ENCODE results near the gene C11orf58. TPM values are rescaled to one million over a fixed set of nuclear protein-coding genes. Genes with fewer than 3 reads are reported as not detected.

C11orf58 gene
- total RNA-seq, 8 experiments from 2014 or later, result 139 to 288 (median 174) TPM

- Histone ChIP-seq H3K27ac (no peak overlapping the region), H3K4me3 (no peak overlapping the region), H3K4me1 (replicated peaks in 1 of 2) (peaks cover 15 to 26% of the 10 kb centered on the region in 2 donors)
- in situ Hi-C loops (cut with MboI; ENCODE audit: low pct_unique_long_range_greater_than_20kb in 2 of 9, low sequenced_read_pairs in 9 of 9, unreplicated experiment in 9 of 9), result no loop called here
- ATAC-seq (replicated peaks in 6 of 8), result peak in 4 of 8 experiments; percentile 20 to 54 (median 48)
- 32 to 84% (median 56%) methylated on average over 1 to 7 of the region's 9 CpGs; no CpG with 5 or more reads in 2 of the 10 experiments for WGBS, 10 experiments
Observed at GRCh38 chr11:16773981-16774935, 35.8 kb downstream of the C11orf58 start.

- Histone ChIP-seq H3K4me1 (replicated peaks in 1 of 2) (peaks cover 15 to 26% of the 10 kb centered on the region in 2 donors), H3K27ac (no peak overlapping the region), H3K4me3 (no peak overlapping the region)
- in situ Hi-C loops (cut with MboI; ENCODE audit: low pct_unique_long_range_greater_than_20kb in 2 of 9, low sequenced_read_pairs in 9 of 9, unreplicated experiment in 9 of 9), result loop anchor here in 3 of 9 experiments (25.0 kb wide), 3 partner anchors 138 to 312 kb away; partner anchors contain the start of gene RPS13 (in 1 of the 3)
- WGBS, 10 experiments, result 40 to 90% (median 56%) methylated on average over 2 to 9 of the region's 11 CpGs; no CpG with 5 or more reads in 3 of the 10 experiments
- peak in 4 of 8 experiments; percentile 29 to 65 (median 49) for ATAC-seq (replicated peaks in 6 of 8)
Observed at GRCh38 chr11:16774936-16775613, 36.6 kb downstream of the C11orf58 start.

- WGBS, 10 experiments, result 46 to 92% (median 82%) methylated on average over 2 to 12 of the region's 16 CpGs; no CpG with 5 or more reads in 2 of the 10 experiments
- in situ Hi-C loops (cut with MboI; ENCODE audit: low pct_unique_long_range_greater_than_20kb in 2 of 9, low sequenced_read_pairs in 9 of 9, unreplicated experiment in 9 of 9), result loop anchor here in 3 of 9 experiments (25.0 kb wide), 3 partner anchors 138 to 312 kb away; partner anchors contain the start of gene RPS13 (in 1 of the 3)
- Histone ChIP-seq H3K27ac (no peak overlapping the region), H3K4me3 (no peak overlapping the region), H3K4me1 (replicated peaks in 1 of 2) (peaks cover 15 to 26% of the 10 kb centered on the region in 2 donors)
- peak in 1 of 8 experiments; percentile 29 for ATAC-seq (replicated peaks in 6 of 8)
Observed at GRCh38 chr11:16775614-16776283, 37.3 kb downstream of the C11orf58 start.

GRCh38 chr11:16776711-16777612 is 38.5 kb downstream of the C11orf58 start:
- WGBS, 10 experiments, result 13 to 89% (median 72%) methylated on average over 1 to 13 of the region's 14 CpGs
- peak in 5 of 8 experiments; percentile 28 to 92 (median 46) for ATAC-seq (replicated peaks in 6 of 8)

GRCh38 chr11:16777613-16777975 is 39.1 kb downstream of the C11orf58 start:
- 83 to 100% (median 97%) methylated on average over 1 to 3 of the region's 3 CpGs; no CpG with 5 or more reads in 4 of the 10 experiments for WGBS, 10 experiments
- peaks cover 15 to 26% of the 10 kb centered on the region in 2 donors for H3K4me1 ChIP-seq (replicated peaks in 1 of 2)
- no peak overlapping the region for H3K4me3 ChIP-seq
- no peak overlapping the region for H3K27ac ChIP-seq
- in situ Hi-C loops (cut with MboI; ENCODE audit: low pct_unique_long_range_greater_than_20kb in 2 of 9, low sequenced_read_pairs in 9 of 9, unreplicated experiment in 9 of 9), result loop anchor here in 3 of 9 experiments (25.0 kb wide), 3 partner anchors 140 to 310 kb away; partner anchors contain the start of gene RPS13 (in 1 of the 3)
- ATAC-seq (replicated peaks in 6 of 8), result no peak

More at GRCh38 chr11:16776711-16777612, 38.5 kb downstream of the C11orf58 start:
- in situ Hi-C loops (cut with MboI; ENCODE audit: low pct_unique_long_range_greater_than_20kb in 2 of 9, low sequenced_read_pairs in 9 of 9, unreplicated experiment in 9 of 9), result loop anchor here in 3 of 9 experiments (25.0 kb wide), 3 partner anchors 140 to 310 kb away; partner anchors contain the start of gene RPS13 (in 1 of the 3)
- Histone ChIP-seq H3K27ac (no peak overlapping the region), H3K4me1 (replicated peaks in 1 of 2) (peaks cover 15 to 26% of the 10 kb centered on the region in 2 donors), H3K4me3 (no peak overlapping the region)

- H3K27ac ChIP-seq, result no peak overlapping the region
- no peak for ATAC-seq (replicated peaks in 6 of 8)
- in situ Hi-C loops (cut with MboI; ENCODE audit: low pct_unique_long_range_greater_than_20kb in 2 of 9, low sequenced_read_pairs in 9 of 9, unreplicated experiment in 9 of 9), result loop anchor here in 3 of 9 experiments (25.0 kb wide), 3 partner anchors 141 to 309 kb away; partner anchors contain the start of gene RPS13 (in 1 of the 3)
- 57 to 100% (median 95%) methylated on average over 1 to 6 of the region's 6 CpGs; no CpG with 5 or more reads in 5 of the 10 experiments for WGBS, 10 experiments
- H3K4me3 ChIP-seq, result no peak overlapping the region
- H3K4me1 ChIP-seq (replicated peaks in 1 of 2), result peaks cover 15 to 26% of the 10 kb centered on the region in 2 donors
Observed at GRCh38 chr11:16778286-16778685, 39.8 kb downstream of the C11orf58 start.

- ATAC-seq (replicated peaks in 6 of 8), result no peak
- WGBS, 10 experiments, result 100% methylated on average over 1 to 2 of the region's 8 CpGs; no CpG with 5 or more reads in 8 of the 10 experiments
Observed at GRCh38 chr11:16778876-16779275, 40.4 kb downstream of the C11orf58 start.

GRCh38 chr11:16779436-16779835 is 41.0 kb downstream of the C11orf58 start:
- peaks cover 15 to 32% of the 10 kb centered on the region in 2 donors for H3K4me1 ChIP-seq (replicated peaks in 1 of 2)
- in situ Hi-C loops (cut with MboI; ENCODE audit: low pct_unique_long_range_greater_than_20kb in 2 of 9, low sequenced_read_pairs in 9 of 9, unreplicated experiment in 9 of 9), result loop anchor here in 3 of 9 experiments (25.0 kb wide), 3 partner anchors 142 to 308 kb away; partner anchors contain the start of gene RPS13 (in 1 of the 3)
- H3K27ac ChIP-seq, result no peak overlapping the region
- H3K4me3 ChIP-seq, result no peak overlapping the region
- 50 to 100% (median 69%) methylated on average over 1 to 4 of the region's 8 CpGs; no CpG with 5 or more reads in 6 of the 10 experiments for WGBS, 10 experiments
- ATAC-seq (replicated peaks in 6 of 8), result peak in 5 of 8 experiments; percentile 51 to 64 (median 58)

More at GRCh38 chr11:16778876-16779275, 40.4 kb downstream of the C11orf58 start:
- Histone ChIP-seq H3K27ac (no peak overlapping the region), H3K4me1 (replicated peaks in 1 of 2) (peaks cover 15 to 30% of the 10 kb centered on the region in 2 donors), H3K4me3 (no peak overlapping the region)
- in situ Hi-C loops (cut with MboI; ENCODE audit: low pct_unique_long_range_greater_than_20kb in 2 of 9, low sequenced_read_pairs in 9 of 9, unreplicated experiment in 9 of 9), result loop anchor here in 3 of 9 experiments (25.0 kb wide), 3 partner anchors 142 to 308 kb away; partner anchors contain the start of gene RPS13 (in 1 of the 3)

- Histone ChIP-seq H3K27ac (no peak overlapping the region), H3K4me3 (no peak overlapping the region), H3K4me1 (replicated peaks in 1 of 2) (peaks cover 8 to 24% of the 10 kb centered on the region in 2 donors)
- ATAC-seq (replicated peaks in 6 of 8), result no peak
- 94 to 100% (median 100%) methylated on average over 1 to 2 of the region's 2 CpGs; no CpG with 5 or more reads in 7 of the 10 experiments for WGBS, 10 experiments
- in situ Hi-C loops (cut with MboI; ENCODE audit: low pct_unique_long_range_greater_than_20kb in 2 of 9, low sequenced_read_pairs in 9 of 9, unreplicated experiment in 9 of 9), result loop anchor here in 3 of 9 experiments (10.0 to 25.0 kb wide), 4 partner anchors 143 to 307 kb away; partner anchors contain the start of gene RPS13 (in 1 of the 3)
Observed at GRCh38 chr11:16780146-16780545, 41.7 kb downstream of the C11orf58 start.

- Histone ChIP-seq H3K4me3 (no peak overlapping the region), H3K27ac (no peak overlapping the region), H3K4me1 (replicated peaks in 1 of 2) (peaks cover under 1 to 17% of the 10 kb centered on the region in 2 donors)
- in situ Hi-C loops (cut with MboI; ENCODE audit: low pct_unique_long_range_greater_than_20kb in 2 of 9, low sequenced_read_pairs in 9 of 9, unreplicated experiment in 9 of 9), result loop anchor here in 3 of 9 experiments (10.0 to 25.0 kb wide), 4 partner anchors 144 to 306 kb away; partner anchors contain the start of gene RPS13 (in 1 of the 3)
- WGBS, 10 experiments, result 60 to 100% (median 86%) methylated on average over 2 to 10 of the region's 19 CpGs; no CpG with 5 or more reads in 2 of the 10 experiments
- no peak for ATAC-seq (replicated peaks in 6 of 8)
Observed at GRCh38 chr11:16780698-16781550, 42.5 kb downstream of the C11orf58 start.

All from motor neuron (in vitro differentiated cells).